IgD-negative memory B cell (primary cell): ENCODE measurements around the gene DDN. TPM values are rescaled to one million over a fixed set of nuclear protein-coding genes. Genes with fewer than 3 reads are reported as not detected.

Experiments
- H3K27ac Mint-ChIP-seq, 3 donors: one replicate each; pipeline ENCODE4 v1.8.0; 2020 to 2022; ENCODE audit warnings: mild to moderate bottlenecking in 3 of 3, mixed read lengths in 3 of 3, moderate library complexity in 1 of 3
- H3K27me3 Mint-ChIP-seq: one replicate; pipeline ENCODE4 v1.8.0; 2021; ENCODE audit warnings: mixed read lengths
- H3K36me3 Mint-ChIP-seq: one replicate; pipeline ENCODE4 v1.8.0; 2020; ENCODE audit warnings: mild to moderate bottlenecking, mixed read lengths
- H3K4me1 Mint-ChIP-seq, 3 donors: one replicate each; pipeline ENCODE4 v1.8.0; 2020 to 2022; ENCODE audit warnings: mixed read lengths in 3 of 3, mild to moderate bottlenecking in 1 of 3
- H3K4me3 Mint-ChIP-seq, 4 donors: one replicate each; pipeline ENCODE4 v1.8.0; 2020 to 2022; ENCODE audit warnings: mild to moderate bottlenecking in 4 of 4, mixed read lengths in 4 of 4, moderate library complexity in 3 of 4
- H3K9me3 Mint-ChIP-seq, 3 donors: one replicate each; pipeline ENCODE4 v1.8.0; 2020 to 2021; ENCODE audit warnings: mixed read lengths in 3 of 3, mild to moderate bottlenecking in 1 of 3
- polyA plus RNA-seq: library from polyadenylated mRNA; unstranded; fragments of 300-500 nt; fragmentation: Illumina TruSeq; gene quantifications from one replicate; pipeline ENCODE4 v1.2.3, GENCODE V29; 2021

DDN gene
- polyA plus RNA-seq, 1 donor from 2014 or later: not detected

GRCh38 chr12:48960834-48961233 is 38.3 kb downstream of the DDN start:
- H3K4me3 Mint-ChIP-seq: peak overlapping the region in 1 of 4 donors; percentile 60
- H3K27ac Mint-ChIP-seq: peak overlapping the region in 1 of 3 donors; percentile 63
- H3K4me1 Mint-ChIP-seq: peaks cover 14 to 20% (median 18%) of the 10 kb centered on the region in 3 donors
- H3K27me3 Mint-ChIP-seq: peaks cover 4% of the 10 kb centered on the region
- peaks cover 2% of the 10 kb centered on the region for H3K36me3 Mint-ChIP-seq
- H3K9me3 Mint-ChIP-seq: no peaks in the 10 kb centered on the region

- H3K4me3 Mint-ChIP-seq: peak overlapping the region; percentile 98 to 100 (median 98)
- H3K27me3 Mint-ChIP-seq: peaks cover 4% of the 10 kb centered on the region
- peak overlapping the region; percentile 81 to 93 (median 93) for H3K27ac Mint-ChIP-seq
- no peaks in the 10 kb centered on the region for H3K9me3 Mint-ChIP-seq
- peaks cover 2% of the 10 kb centered on the region for H3K36me3 Mint-ChIP-seq
- H3K4me1 Mint-ChIP-seq: peaks cover 30 to 33% (median 30%) of the 10 kb centered on the region in 3 donors
Observed at GRCh38 chr12:48958049-48958388, 41.2 kb downstream of the DDN start.

GRCh38 chr12:48957141-48958048 is 41.8 kb downstream of the DDN start, which contains the start of gene ARF3:
TSS of gene ARF3 (minus strand) at chr12:48957487. CDS start at chr12:48941095, 16,392 bp downstream.
- peak within 1 kb of the TSS; percentile 98 to 100 (median 98) for H3K4me3 Mint-ChIP-seq
- no peaks in the 10 kb centered on the region for H3K9me3 Mint-ChIP-seq
- peak within 1 kb of the TSS; percentile 81 to 93 (median 93) for H3K27ac Mint-ChIP-seq
- H3K4me1 Mint-ChIP-seq: peaks cover 30 to 34% (median 30%) of the 10 kb centered on the region in 3 donors
- H3K27me3 Mint-ChIP-seq: peaks cover 2% of the 10 kb centered on the region
- peaks cover 2% of the 10 kb centered on the region for H3K36me3 Mint-ChIP-seq

GRCh38 chr12:48956279-48957140 is 42.7 kb downstream of the DDN start:
- Mint-ChIP-seq H3K4me3 (peak overlapping the region; percentile 98 to 100 (median 98)), H3K27ac (peak overlapping the region; percentile 18 to 93 (median 81)), H3K4me1 (peaks cover 30 to 38% (median 30%) of the 10 kb centered on the region in 3 donors)

GRCh38 chr12:48954841-48955501 is 44.2 kb downstream of the DDN start:
- peak overlapping the region in 1 of 3 donors; percentile 23 for H3K27ac Mint-ChIP-seq
- H3K4me3 Mint-ChIP-seq: peak overlapping the region; percentile 42 to 98 (median 64)
- H3K36me3 Mint-ChIP-seq: peaks cover 2% of the 10 kb centered on the region
- H3K4me1 Mint-ChIP-seq: peaks cover 30 to 40% (median 32%) of the 10 kb centered on the region in 3 donors
- no peaks in the 10 kb centered on the region for H3K9me3 Mint-ChIP-seq
- no peaks in the 10 kb centered on the region for H3K27me3 Mint-ChIP-seq

More at GRCh38 chr12:48956279-48957140, 42.7 kb downstream of the DDN start:
- Mint-ChIP-seq H3K36me3 (peaks cover 2% of the 10 kb centered on the region), H3K27me3 (peaks cover 2% of the 10 kb centered on the region), H3K9me3 (no peaks in the 10 kb centered on the region)

GRCh38 chr12:48954061-48954460 is 45.1 kb downstream of the DDN start:
- Mint-ChIP-seq H3K36me3 (peaks cover 2% of the 10 kb centered on the region), H3K9me3 (no peaks in the 10 kb centered on the region), H3K4me3 (peak overlapping the region in 1 of 4 donors; percentile 2), H3K4me1 (peaks cover 30 to 40% (median 32%) of the 10 kb centered on the region in 3 donors), H3K27ac (no peak overlapping the region), H3K27me3 (no peaks in the 10 kb centered on the region)

GRCh38 chr12:48952691-48953090 is 46.5 kb downstream of the DDN start:
- Mint-ChIP-seq H3K4me3 (peak overlapping the region in 1 of 4 donors; percentile 33), H3K27ac (no peak overlapping the region), H3K4me1 (peaks cover 30 to 39% (median 30%) of the 10 kb centered on the region in 3 donors), H3K36me3 (peaks cover 2% of the 10 kb centered on the region), H3K27me3 (no peaks in the 10 kb centered on the region), H3K9me3 (no peaks in the 10 kb centered on the region)

GRCh38 chr12:48947727-48948126 is 51.4 kb downstream of the DDN start:
- Mint-ChIP-seq H3K4me1 (peaks cover 5 to 18% (median 9%) of the 10 kb centered on the region in 3 donors), H3K36me3 (peaks cover 1% of the 10 kb centered on the region), H3K4me3 (no peak overlapping the region), H3K27me3 (no peaks in the 10 kb centered on the region), H3K27ac (peak overlapping the region in 1 of 3 donors; percentile 43), H3K9me3 (no peaks in the 10 kb centered on the region)

GRCh38 chr12:48946943-48947342 is 52.2 kb downstream of the DDN start:
- Mint-ChIP-seq H3K4me3 (no peak overlapping the region), H3K27ac (no peak overlapping the region), H3K27me3 (no peaks in the 10 kb centered on the region), H3K9me3 (no peaks in the 10 kb centered on the region), H3K4me1 (peaks cover 7 to 17% (median 9%) of the 10 kb centered on the region in 3 donors), H3K36me3 (peaks cover 1% of the 10 kb centered on the region)

GRCh38 chr12:48946205-48946604 is 53.0 kb downstream of the DDN start:
- Mint-ChIP-seq H3K9me3 (no peaks in the 10 kb centered on the region), H3K27me3 (no peaks in the 10 kb centered on the region), H3K36me3 (peaks cover 1% of the 10 kb centered on the region), H3K4me3 (no peak overlapping the region), H3K27ac (no peak overlapping the region), H3K4me1 (peaks cover 7 to 15% (median 9%) of the 10 kb centered on the region in 3 donors)

Other genes with a start within 250 kb of the DDN start
- not detected for gene ADCY6, start 210.3 kb downstream of the DDN start, polyA plus RNA-seq
- gene CACNB3, start 180.9 kb downstream of the DDN start, polyA plus RNA-seq: 0.39 TPM
- 51.8 TPM for gene DDX23, start 147.2 kb downstream of the DDN start, polyA plus RNA-seq
- 2.6 TPM for gene RND1, start 133.5 kb downstream of the DDN start, polyA plus RNA-seq
- gene FKBP11, start 73.9 kb downstream of the DDN start, polyA plus RNA-seq: 88.9 TPM
- 20.2 TPM for gene ARF3, start 41.9 kb downstream of the DDN start, polyA plus RNA-seq
- gene WNT10B, start 27.6 kb downstream of the DDN start, polyA plus RNA-seq: not detected
- gene WNT1, start 21.1 kb downstream of the DDN start, polyA plus RNA-seq: 0.19 TPM
- 45.6 TPM for gene PRKAG1, start 19.4 kb upstream of the DDN start, polyA plus RNA-seq
- gene KMT2D, start 61.4 kb upstream of the DDN start, polyA plus RNA-seq: 19.7 TPM
- 3.2 TPM for gene RHEBL1, start 70.6 kb upstream of the DDN start, polyA plus RNA-seq
- not detected for gene DHH, start 95.4 kb upstream of the DDN start, polyA plus RNA-seq
- 37.3 TPM for gene LMBR1L, start 111.5 kb upstream of the DDN start, polyA plus RNA-seq
- 396 TPM for gene TUBA1B, start 132.0 kb upstream of the DDN start, polyA plus RNA-seq
- 286 TPM for gene TUBA1A, start 189.7 kb upstream of the DDN start, polyA plus RNA-seq